ENCODE data around the gene TBCE. TPM values are rescaled to one million over a fixed set of nuclear protein-coding genes. Genes with fewer than 3 reads are reported as not detected.

TBCE gene
- total and polyA plus RNA-seq, 7 donors: 20.6 to 41.5 (median 26.8) TPM

GRCh38 chr1:235426143-235426542 is 58.9 kb downstream of the TBCE start:
- Histone ChIP-seq H3K27ac (no peak overlapping the region), H3K4me1 (peaks cover 8% of the 10 kb centered on the region), H3K9me3 (no peaks in the 10 kb centered on the region), H3K4me3 (no peak overlapping the region), H3K27me3 (ENCODE audit: insufficient read depth in 3 of 3, low read length in 2 of 3) (no peaks in the 10 kb centered on the region), H3K36me3 (ENCODE audit: insufficient read depth in 1 of 2, low read depth in 1 of 2) (peaks cover 0 to 8% of the 10 kb centered on the region in 2 donors)
- WGBS, 3 donors: 47 to 59% (median 57%) methylated on average over 4 of the region's 4 CpGs
- intact Hi-C loops (cut with DNase I): no loop called here
- ATAC-seq (peak in 3 of 4 donors; percentile 35 to 66 (median 49)), DNase-seq (no peak)
- no peak for TF ChIP-seq CTCF (IDR thresholded peaks at IDR 0.05)

GRCh38 chr1:235426680-235427079 is 59.5 kb downstream of the TBCE start:
- 92 to 93% (median 93%) methylated on average over 13 of the region's 13 CpGs for WGBS, 3 donors
- Histone ChIP-seq H3K36me3 (ENCODE audit: insufficient read depth in 1 of 2, low read depth in 1 of 2) (peaks cover 0 to 5% of the 10 kb centered on the region in 2 donors), H3K4me1 (peaks cover 8% of the 10 kb centered on the region), H3K9me3 (no peaks in the 10 kb centered on the region), H3K27me3 (ENCODE audit: insufficient read depth in 3 of 3, low read length in 2 of 3) (no peaks in the 10 kb centered on the region), H3K4me3 (no peak overlapping the region), H3K27ac (no peak overlapping the region)
- intact Hi-C loops (cut with DNase I): no loop called here
- no peak for ATAC-seq
- no peak for DNase-seq
- TF ChIP-seq CTCF (IDR thresholded peaks at IDR 0.05): no peak

- 80 to 86% (median 83%) methylated on average over 4 of the region's 4 CpGs for WGBS, 3 donors
- no peak for TF ChIP-seq CTCF (IDR thresholded peaks at IDR 0.05)
- Histone ChIP-seq H3K4me3 (no peak overlapping the region), H3K9me3 (no peaks in the 10 kb centered on the region), H3K4me1 (peaks cover 8% of the 10 kb centered on the region), H3K36me3 (ENCODE audit: insufficient read depth in 1 of 2, low read depth in 1 of 2) (peaks cover 0 to 12% of the 10 kb centered on the region in 2 donors), H3K27ac (no peak overlapping the region), H3K27me3 (ENCODE audit: insufficient read depth in 3 of 3, low read length in 2 of 3) (no peaks in the 10 kb centered on the region)
- intact Hi-C loops (cut with DNase I): no loop called here
- DNase-seq: no peak
- no peak for ATAC-seq
Observed at GRCh38 chr1:235427447-235427846, 60.2 kb downstream of the TBCE start.

GRCh38 chr1:235429143-235429542 is 61.9 kb downstream of the TBCE start:
- Histone ChIP-seq H3K4me1 (peaks cover 8% of the 10 kb centered on the region), H3K4me3 (no peak overlapping the region), H3K27me3 (ENCODE audit: insufficient read depth in 3 of 3, low read length in 2 of 3) (no peaks in the 10 kb centered on the region), H3K36me3 (ENCODE audit: insufficient read depth in 1 of 2, low read depth in 1 of 2) (peaks cover 0 to 29% of the 10 kb centered on the region in 2 donors), H3K27ac (no peak overlapping the region), H3K9me3 (no peaks in the 10 kb centered on the region)
- no peak for ATAC-seq
- intact Hi-C loops (cut with DNase I): no loop called here
- TF ChIP-seq CTCF (IDR thresholded peaks at IDR 0.05): no peak
- DNase-seq: no peak
- 82 to 86% (median 85%) methylated on average over 5 of the region's 5 CpGs for WGBS, 3 donors

GRCh38 chr1:235430991-235431390 is 63.8 kb downstream of the TBCE start:
- DNase-seq: no peak
- H3K4me3 ChIP-seq: no peak overlapping the region
- 83 to 89% (median 88%) methylated on average over 6 of the region's 6 CpGs for WGBS, 3 donors
- H3K4me1 ChIP-seq: peaks cover 7% of the 10 kb centered on the region
- peaks cover 0 to 47% of the 10 kb centered on the region in 2 donors for H3K36me3 ChIP-seq (ENCODE audit: insufficient read depth in 1 of 2, low read depth in 1 of 2)
- intact Hi-C loops (cut with DNase I): no loop called here
- H3K27me3 ChIP-seq (ENCODE audit: insufficient read depth in 3 of 3, low read length in 2 of 3): no peaks in the 10 kb centered on the region
- no peak overlapping the region for H3K27ac ChIP-seq
- ATAC-seq: no peak
- no peaks in the 10 kb centered on the region for H3K9me3 ChIP-seq
- TF ChIP-seq CTCF (IDR thresholded peaks at IDR 0.05): no peak
